ENCODE results near the gene ROR2. TPM values are rescaled to one million over a fixed set of nuclear protein-coding genes. Genes with fewer than 3 reads are reported as not detected.

ROR2 gene
- total and polyA plus RNA-seq, 2 donors (not counting 3 experiments of a cell fraction or from before 2014, with no cell fraction given), result not detected

DNA sequence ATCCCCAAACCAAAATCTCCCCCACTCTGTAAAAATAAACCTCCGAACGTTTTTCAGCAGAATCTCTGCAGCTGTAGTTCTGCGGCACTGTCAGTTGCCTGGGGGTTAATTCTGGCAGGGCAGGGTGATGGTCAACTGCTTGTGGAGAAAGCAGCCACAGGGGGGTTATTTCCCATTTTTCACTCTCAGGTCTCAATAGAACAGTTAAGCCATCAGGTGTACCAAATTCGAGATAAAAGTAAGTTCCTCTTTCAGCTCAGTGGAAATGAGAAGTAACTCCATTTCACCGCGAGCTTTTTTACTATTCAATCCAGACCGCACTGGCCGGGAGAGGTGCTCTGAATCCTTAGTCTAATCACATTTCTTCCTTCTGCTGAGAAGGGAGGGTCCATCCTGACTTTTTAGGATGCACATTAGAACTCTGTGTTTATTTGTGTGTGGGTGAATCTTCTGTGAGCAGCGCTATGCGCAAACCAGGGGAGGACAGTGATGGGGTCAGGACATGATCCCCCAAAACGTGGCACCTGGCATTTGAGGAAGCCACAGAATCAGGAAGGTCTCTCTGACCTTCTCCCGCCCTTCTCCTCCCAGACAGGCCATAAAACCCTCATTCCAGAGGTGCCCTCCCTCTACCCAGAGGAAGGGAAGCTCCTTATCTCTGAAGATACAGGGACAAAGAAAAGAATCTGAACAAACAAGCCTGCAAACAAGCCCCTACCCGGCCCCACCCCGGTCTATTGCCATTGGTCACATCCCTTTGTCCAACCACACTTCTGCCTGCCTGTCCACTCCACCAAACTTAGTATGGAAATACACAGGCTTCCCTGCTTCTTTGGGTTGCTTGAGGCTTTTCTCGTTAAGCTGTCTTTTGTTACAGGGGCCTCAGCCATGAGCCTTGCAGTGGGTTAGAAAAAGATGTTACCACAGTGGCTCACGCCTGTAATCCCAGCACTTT, 229.0 kb downstream of the ROR2 start:
- no TSS peak for BruUV-seq (replicated peaks)
- Histone ChIP-seq H3K27me3 (ENCODE audit: control insufficient read depth in 2 of 2, insufficient read depth in 2 of 2, low read length in 2 of 2) (no peaks in the 10 kb centered on the region), H3K9me3 (replicated peaks; ENCODE audit: control insufficient read depth, insufficient read depth, low read length) (no peaks in the 10 kb centered on the region), H3K27ac (ENCODE audit: insufficient read depth, low read depth, low read length) (no peak overlapping the region), H4K20me1 (replicated peaks; ENCODE audit: control insufficient read depth, extremely low read depth, insufficient read depth, low read length) (no peaks in the 10 kb centered on the region), H3K36me3 (ENCODE audit: control insufficient read depth in 2 of 2, extremely low read depth in 1 of 2, insufficient read depth in 2 of 2, low read length in 2 of 2) (no peaks in the 10 kb centered on the region), H3K4me3 (replicated peaks in 1 of 3; ENCODE audit: insufficient read depth in 1 of 3, low read depth in 1 of 3, low read length in 3 of 3) (no peak overlapping the region), H3K4me2 (ENCODE audit: insufficient read depth, low read length) (no peak overlapping the region), H3K79me2 (ENCODE audit: control insufficient read depth, insufficient read depth, low read length) (no peaks in the 10 kb centered on the region), H3K9ac (replicated peaks; ENCODE audit: extremely low read depth, insufficient read depth, low read length) (no peak overlapping the region), H2AFZ (ENCODE audit: low read depth, low read length) (no peak overlapping the region), H3K9me1 (replicated peaks; ENCODE audit: control insufficient read depth, extremely low read depth, insufficient read depth, low read length) (no peaks in the 10 kb centered on the region), H3K4me1 (ENCODE audit: control insufficient read depth, extremely low read depth, insufficient read depth, low read length) (no peaks in the 10 kb centered on the region)
- ChIA-PET CTCF (interaction anchor here (0.6 to 2.4 kb wide), 6 partner anchors 8 to 1354 kb away, joined by 3 to 9 read pairs (median 4); no protein-coding TSS in a partner anchor), POLR2A (no interaction called here)
- dilution Hi-C loops (cut with MboI; ENCODE audit: extremely low pct_ligation_motif_present, low sequenced_read_pairs) (no loop called here), intact Hi-C loops (cut with micrococcal nuclease) (no loop called here)
- no peak for FAIRE-seq
- no peak for DNase-seq (ENCODE audit: low read depth, low spot score)
- TF ChIP-seq MYC (IDR thresholded peaks at IDR 0.05; ENCODE audit: low read depth, low read length) (no peak), EZH2 (IDR thresholded peaks at IDR 0.05; ENCODE audit: borderline replicate concordance, low read depth, low read length, severe bottlenecking) (no peak), JUN (IDR thresholded peaks at IDR 0.05; ENCODE audit: borderline replicate concordance, insufficient read depth, insufficient read length, low read depth) (no peak), POLR2A (IDR thresholded peaks at IDR 0.05; ENCODE audit: low read depth, low read length) (no peak), FOS (IDR thresholded peaks at IDR 0.05; ENCODE audit: borderline replicate concordance, insufficient read depth, low read length) (no peak)
- TF ChIP-seq, protein P1, sequence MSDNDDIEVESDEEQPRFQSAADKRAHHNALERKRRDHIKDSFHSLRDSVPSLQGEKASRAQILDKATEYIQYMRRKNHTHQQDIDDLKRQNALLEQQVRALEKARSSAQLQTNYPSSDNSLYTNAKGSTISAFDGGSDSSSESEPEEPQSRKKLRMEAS (IDR thresholded peaks at IDR 0.05; ENCODE audit: insufficient read depth, insufficient read length), result no peak
- TF ChIP-seq, protein P2, sequence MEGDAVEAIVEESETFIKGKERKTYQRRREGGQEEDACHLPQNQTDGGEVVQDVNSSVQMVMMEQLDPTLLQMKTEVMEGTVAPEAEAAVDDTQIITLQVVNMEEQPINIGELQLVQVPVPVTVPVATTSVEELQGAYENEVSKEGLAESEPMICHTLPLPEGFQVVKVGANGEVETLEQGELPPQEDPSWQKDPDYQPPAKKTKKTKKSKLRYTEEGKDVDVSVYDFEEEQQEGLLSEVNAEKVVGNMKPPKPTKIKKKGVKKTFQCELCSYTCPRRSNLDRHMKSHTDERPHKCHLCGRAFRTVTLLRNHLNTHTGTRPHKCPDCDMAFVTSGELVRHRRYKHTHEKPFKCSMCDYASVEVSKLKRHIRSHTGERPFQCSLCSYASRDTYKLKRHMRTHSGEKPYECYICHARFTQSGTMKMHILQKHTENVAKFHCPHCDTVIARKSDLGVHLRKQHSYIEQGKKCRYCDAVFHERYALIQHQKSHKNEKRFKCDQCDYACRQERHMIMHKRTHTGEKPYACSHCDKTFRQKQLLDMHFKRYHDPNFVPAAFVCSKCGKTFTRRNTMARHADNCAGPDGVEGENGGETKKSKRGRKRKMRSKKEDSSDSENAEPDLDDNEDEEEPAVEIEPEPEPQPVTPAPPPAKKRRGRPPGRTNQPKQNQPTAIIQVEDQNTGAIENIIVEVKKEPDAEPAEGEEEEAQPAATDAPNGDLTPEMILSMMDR (IDR thresholded peaks at IDR 0.05; ENCODE audit: extremely low read depth in 1 of 2, insufficient read depth in 1 of 2, low read depth in 1 of 2, low read length in 2 of 2), result no peak

Data from endothelial cell of umbilical vein (primary cell).